Keratinocyte (primary cell): Measurements from ENCODE around the gene SYNE2.

Experiments
- CTCF ChIP-seq, 3 experiments: IDR thresholded peaks in 1 of 3; conservative IDR thresholded peaks in 1 of 3; optimal IDR thresholded peaks in 1 of 3; 2 replicates in 2 of 3; 3 replicates in 1 of 3; pipeline versions ENCODE3 to v1.5.1; 2011; ENCODE audit warnings: low read length in 3 of 3, mild to moderate bottlenecking in 3 of 3, moderate library complexity in 2 of 3, control low read depth in 1 of 3, inconsistent platforms in 1 of 3; ENCODE audit not compliant: insufficient read depth in 2 of 3; ENCODE audit errors: extremely low read depth in 1 of 3
- EZH2 ChIP-seq: IDR thresholded peaks from one replicate; pipeline ENCODE4 v1.6.1; 2012; ENCODE audit warnings: inconsistent platforms, mild to moderate bottlenecking, low read length, moderate library complexity

- TF ChIP-seq EZH2 (no peak), CTCF (optimal IDR thresholded peaks at IDR 0.05 in 1 of 3, IDR thresholded peaks at IDR 0.05 in 1 of 3, conservative IDR thresholded peaks at IDR 0.05 in 1 of 3; ENCODE audit: extremely low read depth in 1 of 3, insufficient read depth in 2 of 3, low read length in 3 of 3) (no peak)
Measured at GRCh38 chr14:64221391-64222003, 368.7 kb downstream of the SYNE2 start.
